Panc1 (cell line): ENCODE measurements around the gene NEMF. TPM values are rescaled to one million over a fixed set of nuclear protein-coding genes. Genes with fewer than 3 reads are reported as not detected.
A peak's percentile ranks its signal among the peaks of the same experiment; 100 is the strongest.

Experiments
- ATAC-seq: fragments of 200-7000 bp; cut with Tn5 transposase; 2 replicates; pipeline ENCODE4 v1.9.1; 2020; ENCODE audit warnings: mild to moderate bottlenecking, moderate library complexity
- BruUV-seq: library from RNA; stranded (reverse); fragments of 400-500 nt; replicated peaks from 2 replicates; lab custom pipeline; 2021; lab: Mats Ljungman, UMichigan
- CTCF ChIA-PET: fragments of 300-600 bp; sonication (Branson Sonifier 250); formaldehyde crosslinking; loops from one replicate; lab custom pipeline; 2022; ENCODE audit warnings: antibody characterized with exemption; lab: Charles Lee
- POLR2A ChIA-PET: fragments of 300-600 bp; sonication (Branson Sonifier 250); formaldehyde crosslinking; loops from one replicate; lab custom pipeline; 2022; ENCODE audit warnings: antibody characterized with exemption; lab: Charles Lee
- DNase-seq: peaks from one replicate; pipeline ENCODE4 v3.0.0-alpha.2; 2010; ENCODE audit warnings: low read depth, low spot score
- H3K27ac ChIP-seq: 2 replicates; pipeline ENCODE4 v1.5.1; 2011; ENCODE audit warnings: mild to moderate bottlenecking, low read length, inconsistent platforms
- H3K27me3 ChIP-seq: fragments of 200-500 bp; sonication (Bioruptor generic); 2 replicates; pipeline ENCODE4 v1.6.0; 2014; ENCODE audit warnings: low read length, inconsistent platforms; ENCODE audit not compliant: control insufficient read depth, insufficient read depth
- H3K36me3 ChIP-seq: fragments of 200-500 bp; sonication (Bioruptor generic); 2 replicates; pipeline ENCODE4 v1.5.1; 2014; ENCODE audit warnings: inconsistent platforms, mild to moderate bottlenecking, low read length, moderate library complexity; ENCODE audit not compliant: control insufficient read depth, insufficient read depth
- H3K4me1 ChIP-seq: 2 replicates; pipeline ENCODE4 v1.5.1; 2011; ENCODE audit warnings: inconsistent platforms, mild to moderate bottlenecking, low read length, moderate library complexity; ENCODE audit not compliant: control insufficient read depth, insufficient read depth
- H3K4me3 ChIP-seq, 2 experiments: 2 replicates each; pipeline ENCODE4 v1.5.1; 2011 to 2012; ENCODE audit warnings: low read depth in 2 of 2, low read length in 2 of 2, mild to moderate bottlenecking in 2 of 2, inconsistent platforms in 1 of 2, moderate library complexity in 1 of 2
- H3K9me3 ChIP-seq: fragments of 200-500 bp; sonication (Bioruptor generic); 2 replicates; pipeline ENCODE4 v1.5.1; 2014; ENCODE audit warnings: low read depth, mild to moderate bottlenecking, inconsistent platforms, low read length, moderate library complexity; ENCODE audit not compliant: control insufficient read depth, insufficient read depth
- POLR2AphosphoS5 ChIP-seq: IDR thresholded peaks from 2 replicates; pipeline ENCODE4 v1.6.1; 2012; ENCODE audit warnings: mild to moderate bottlenecking, low read depth, low read length, moderate library complexity
- REST ChIP-seq, 2 experiments: IDR thresholded peaks; 2 replicates each; pipeline ENCODE4 v1.6.1; 2011 to 2012; ENCODE audit warnings: low read depth in 2 of 2, control low read depth in 1 of 2, low read length in 1 of 2, mild to moderate bottlenecking in 1 of 2, moderate library complexity in 1 of 2; ENCODE audit not compliant: insufficient read depth in 1 of 2
- SIN3A ChIP-seq: IDR thresholded peaks from 2 replicates; pipeline ENCODE4 v1.6.1; 2012; ENCODE audit warnings: low read depth, mild to moderate bottlenecking, low read length, moderate library complexity, borderline replicate concordance; ENCODE audit not compliant: insufficient read depth
- TCF7L2 ChIP-seq: IDR thresholded peaks from 2 replicates; pipeline ENCODE4 v1.6.1; 2011; ENCODE audit warnings: mild to moderate bottlenecking, low read depth, low read length, inconsistent platforms
- in situ Hi-C: cut with HindIII; loops from 2 replicates; pipeline ENCODE4 v1.10.0; 2016; ENCODE audit warnings: low sequenced_read_pairs, low pct_unique_long_range_greater_than_20kb
- intact Hi-C: fragments of 100-400 bp; cut with micrococcal nuclease; formaldehyde crosslinking; loops from one replicate; pipeline ENCODE4 v1.10.0; 2022; ENCODE audit not compliant: unreplicated experiment
- total RNA-seq: library from RNA; stranded (reverse); gene quantifications from one replicate; pipeline ENCODE4 v1.2.1, GENCODE V29; 2021; ENCODE audit not compliant: unreplicated experiment
- TF ChIP-seq, protein P1 (sequence below): fragments of 450-650 bp; IDR thresholded peaks from 2 replicates; pipeline ENCODE4 v1.5.1; 2017; ENCODE audit warnings: mild to moderate bottlenecking

The NEMF gene
- total RNA-seq, 1 experiment from 2014 or later: 38.3 TPM

GRCh38 chr14:49865431-49865859 lies 12.9 kb upstream of the NEMF start:
- DNase-seq: no peak
- Histone ChIP-seq H3K4me3 (no peak overlapping the region), H3K27me3 (no peaks in the 10 kb centered on the region), H3K4me1 (peaks cover 25% of the 10 kb centered on the region), H3K36me3 (peaks cover 3% of the 10 kb centered on the region; the same call in 1 of the 2 replicates), H3K9me3 (no peaks in the 10 kb centered on the region), H3K27ac (peak overlapping the region; percentile 78)
- no peak for TF ChIP-seq SIN3A
- no peak for TF ChIP-seq REST (IDR thresholded peaks at IDR 0.05; ENCODE audit: insufficient read depth in 1 of 2, low read depth in 2 of 2, low read length in 1 of 2)
- TF ChIP-seq, protein P1, sequence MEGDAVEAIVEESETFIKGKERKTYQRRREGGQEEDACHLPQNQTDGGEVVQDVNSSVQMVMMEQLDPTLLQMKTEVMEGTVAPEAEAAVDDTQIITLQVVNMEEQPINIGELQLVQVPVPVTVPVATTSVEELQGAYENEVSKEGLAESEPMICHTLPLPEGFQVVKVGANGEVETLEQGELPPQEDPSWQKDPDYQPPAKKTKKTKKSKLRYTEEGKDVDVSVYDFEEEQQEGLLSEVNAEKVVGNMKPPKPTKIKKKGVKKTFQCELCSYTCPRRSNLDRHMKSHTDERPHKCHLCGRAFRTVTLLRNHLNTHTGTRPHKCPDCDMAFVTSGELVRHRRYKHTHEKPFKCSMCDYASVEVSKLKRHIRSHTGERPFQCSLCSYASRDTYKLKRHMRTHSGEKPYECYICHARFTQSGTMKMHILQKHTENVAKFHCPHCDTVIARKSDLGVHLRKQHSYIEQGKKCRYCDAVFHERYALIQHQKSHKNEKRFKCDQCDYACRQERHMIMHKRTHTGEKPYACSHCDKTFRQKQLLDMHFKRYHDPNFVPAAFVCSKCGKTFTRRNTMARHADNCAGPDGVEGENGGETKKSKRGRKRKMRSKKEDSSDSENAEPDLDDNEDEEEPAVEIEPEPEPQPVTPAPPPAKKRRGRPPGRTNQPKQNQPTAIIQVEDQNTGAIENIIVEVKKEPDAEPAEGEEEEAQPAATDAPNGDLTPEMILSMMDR: peak; percentile 92
- no peak for TF ChIP-seq POLR2AphosphoS5
- TF ChIP-seq TCF7L2: no peak
- ChIA-PET CTCF (interaction anchor here (0.6 to 0.9 kb wide), 4 partner anchors 14 to 107 kb away, joined by 3 to 4 read pairs (median 3); no protein-coding TSS in a partner anchor), POLR2A (interaction anchor here (0.7 kb wide), 1 partner anchor 106 kb away, joined by 3 read pairs; no protein-coding TSS in a partner anchor)
- ATAC-seq: no peak
- no TSS peak for BruUV-seq
- in situ Hi-C loops (no loop called here), intact Hi-C loops (loop anchor here (2.0 kb wide), 1 partner anchor 239 kb away; no protein-coding TSS in a partner anchor)

GRCh38 chr14:49863487-49864281 lies 11.1 kb upstream of the NEMF start:
- Histone ChIP-seq H3K27me3 (no peaks in the 10 kb centered on the region), H3K27ac (peak overlapping the region; percentile 95), H3K9me3 (no peaks in the 10 kb centered on the region), H3K36me3 (peaks cover 3% of the 10 kb centered on the region; the same call in 1 of the 2 replicates), H3K4me1 (peaks cover 21% of the 10 kb centered on the region), H3K4me3 (peak overlapping the region; percentile 82 to 93)
- ATAC-seq: no peak
- in situ Hi-C loops (no loop called here), intact Hi-C loops (loop anchor here (2.0 kb wide), 1 partner anchor 241 kb away; no protein-coding TSS in a partner anchor)
- no TSS peak for BruUV-seq
- DNase-seq: no peak
- no peak for TF ChIP-seq TCF7L2
- no peak for TF ChIP-seq SIN3A
- TF ChIP-seq REST (IDR thresholded peaks at IDR 0.05; ENCODE audit: insufficient read depth in 1 of 2, low read depth in 2 of 2, low read length in 1 of 2): no peak
- TF ChIP-seq POLR2AphosphoS5: no peak
- POLR2A ChIA-PET: interaction anchor here (0.6 kb wide), 1 partner anchor 126 kb away, joined by 4 read pairs; no protein-coding TSS in a partner anchor
- CTCF ChIA-PET: interaction anchor here (0.6 to 1.2 kb wide), 4 partner anchors 10 to 29 kb away, joined by 3 to 5 read pairs (median 3); partner anchors contain the start of genes ARF6 and NEMF
